ENCODE results near the gene DHODH. TPM values are rescaled to one million over a fixed set of nuclear protein-coding genes. Genes with fewer than 3 reads are reported as not detected.

The DHODH gene
- total and polyA plus RNA-seq, 10 donors, result 3.3 to 9.9 (median 6.4) TPM

- WGBS, 5 donors, result 21 to 42% (median 31%) methylated on average over 5 of the region's 5 CpGs
- Histone ChIP-seq H3K4me3 (peak overlapping the region in 3 of 8 donors; percentile 0 to 14 (median 9)), H3K36me3 (peaks cover 0 to 66% (median 19%) of the 10 kb centered on the region in 6 donors), H3K9me3 (no peaks in the 10 kb centered on the region), H3K27ac (peak overlapping the region; percentile 29 to 77 (median 70)), H3K4me1 (peaks cover 2 to 44% (median 22%) of the 10 kb centered on the region in 6 donors), H3K27me3 (replicated peaks in 1 of 7) (no peaks in the 10 kb centered on the region)
- no peak for DNase-seq
- intact Hi-C loops (cut with DNase I; ENCODE audit: low total_unique reads), result loop anchor here (5.0 kb wide), 1 partner anchor 79 kb away; the partner anchor contains the start of genes DHX38 and TXNL4B
- TF ChIP-seq CTCF (IDR thresholded peaks at IDR 0.05 in 8 of 11, conservative IDR thresholded peaks at IDR 0.05 in 3 of 11) (no peak), POLR2AphosphoS5 (IDR thresholded peaks at IDR 0.05) (no peak), POLR2A (IDR thresholded peaks at IDR 0.05) (no peak)
These were observed 4.8 kb downstream of the DHODH start for GRCh38 chr16:72013389-72013788.

GRCh38 chr16:72013888-72014581 lies 5.5 kb downstream of the DHODH start:
- Histone ChIP-seq H3K4me1 (peaks cover 2 to 40% (median 18%) of the 10 kb centered on the region in 6 donors), H3K27me3 (replicated peaks in 1 of 7) (no peaks in the 10 kb centered on the region), H3K27ac (peak overlapping the region; percentile 29 to 77 (median 70)), H3K36me3 (peaks cover 0 to 72% (median 25%) of the 10 kb centered on the region in 6 donors), H3K9me3 (no peaks in the 10 kb centered on the region), H3K4me3 (peak overlapping the region in 3 of 8 donors; percentile 0 to 14 (median 9))
- peak; percentile 81 for DNase-seq
- TF ChIP-seq CTCF (IDR thresholded peaks at IDR 0.05 in 8 of 11, conservative IDR thresholded peaks at IDR 0.05 in 3 of 11) (no peak), POLR2AphosphoS5 (IDR thresholded peaks at IDR 0.05) (peak in 1 of 3 donors; percentile 59)
- 32 to 56% (median 42%) methylated on average over 15 of the region's 15 CpGs for WGBS, 5 donors
- intact Hi-C loops (cut with DNase I; ENCODE audit: low total_unique reads), result loop anchor here (5.0 kb wide), 1 partner anchor 78 kb away; the partner anchor contains the start of genes DHX38 and TXNL4B

GRCh38 chr16:72014675-72015074 lies 6.1 kb downstream of the DHODH start:
- DNase-seq, result no peak
- H3K4me3 ChIP-seq, result no peak overlapping the region
- peaks cover 2 to 36% (median 18%) of the 10 kb centered on the region in 6 donors for H3K4me1 ChIP-seq
- peak overlapping the region; percentile 29 to 77 (median 70) for H3K27ac ChIP-seq
- TF ChIP-seq POLR2A (IDR thresholded peaks at IDR 0.05) (no peak), CTCF (IDR thresholded peaks at IDR 0.05 in 8 of 11, conservative IDR thresholded peaks at IDR 0.05 in 3 of 11) (no peak), POLR2AphosphoS5 (IDR thresholded peaks at IDR 0.05) (no peak)
- intact Hi-C loops (cut with DNase I; ENCODE audit: low total_unique reads), result loop anchor here (5.0 kb wide), 1 partner anchor 78 kb away; the partner anchor contains the start of genes DHX38 and TXNL4B
- H3K9me3 ChIP-seq, result no peaks in the 10 kb centered on the region
- no peaks in the 10 kb centered on the region for H3K27me3 ChIP-seq (replicated peaks in 1 of 7)
- H3K36me3 ChIP-seq, result peaks cover 0 to 79% (median 30%) of the 10 kb centered on the region in 6 donors
- WGBS, 5 donors, result 81 to 90% (median 87%) methylated on average over 8 of the region's 8 CpGs

- no peaks in the 10 kb centered on the region for H3K27me3 ChIP-seq (replicated peaks in 1 of 7)
- intact Hi-C loops (cut with DNase I; ENCODE audit: low total_unique reads), result no loop called here
- no peak for DNase-seq
- H3K4me1 ChIP-seq, result peaks cover 0 to 31% (median 18%) of the 10 kb centered on the region in 6 donors
- no peaks in the 10 kb centered on the region for H3K9me3 ChIP-seq
- peak overlapping the region in 1 of 8 donors; percentile 72 for H3K27ac ChIP-seq
- H3K36me3 ChIP-seq, result peaks cover 0 to 82% (median 32%) of the 10 kb centered on the region in 6 donors
- no peak overlapping the region for H3K4me3 ChIP-seq
- WGBS, 5 donors, result 82 to 99% (median 93%) methylated on average over 3 of the region's 3 CpGs
- TF ChIP-seq POLR2AphosphoS5 (IDR thresholded peaks at IDR 0.05), result no peak
- no peak for TF ChIP-seq POLR2A (IDR thresholded peaks at IDR 0.05)
- no peak for TF ChIP-seq CTCF (IDR thresholded peaks at IDR 0.05 in 8 of 11, conservative IDR thresholded peaks at IDR 0.05 in 3 of 11)
These were observed 6.6 kb downstream of the DHODH start for GRCh38 chr16:72015124-72015523.
